NCI-H187 treated with DMSO at 0.1 percent for 48 hours (cell line): ENCODE measurements around the gene MACROD2.
"Not testable (repeated sequence)": the region's sequence is repeated elsewhere in the genome, so short reads cannot be mapped to it uniquely, and the experiment has no call there.

Source experiments
- DNase-seq: peaks from one replicate; lab custom pipeline; 2025; lab: John Stamatoyannopoulos, UW

The MACROD2 gene

DNA sequence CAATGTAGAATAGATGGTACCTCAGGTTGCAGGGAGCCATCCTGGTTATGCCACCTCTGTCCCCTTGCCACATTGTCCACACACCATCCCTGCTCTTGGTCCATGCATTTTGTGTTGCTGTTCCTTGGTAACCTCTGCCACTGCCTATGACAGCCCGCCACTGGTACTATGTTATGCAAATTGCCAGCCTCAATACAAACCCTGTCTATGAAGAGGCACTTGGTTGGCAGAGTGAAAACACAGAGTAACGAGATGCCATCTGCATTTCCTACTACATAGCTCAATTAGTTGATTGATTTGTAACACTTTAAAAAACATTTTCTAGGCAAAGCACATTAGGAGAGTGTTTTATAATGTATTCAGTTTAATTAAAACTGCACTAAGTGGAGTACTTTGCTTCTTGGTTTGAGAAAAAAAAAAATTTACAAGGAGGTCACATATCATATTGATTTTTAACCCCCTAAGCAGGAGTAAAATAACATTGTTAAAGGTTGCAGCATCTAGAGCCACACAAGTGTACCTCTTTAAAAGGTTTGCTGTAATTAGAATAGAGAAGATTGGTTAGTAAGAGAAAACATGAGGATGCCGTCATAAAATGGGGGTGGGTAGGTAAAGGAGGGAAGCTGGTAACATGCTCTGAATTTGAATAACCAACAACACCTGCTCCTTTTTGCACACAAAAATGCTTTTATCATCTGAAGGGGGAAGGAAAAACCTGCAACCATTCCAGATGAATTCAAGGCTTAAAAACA lies 1760.9 kb downstream of the MACROD2 start:
- DNase-seq, result no peak

- no peak for DNase-seq
Observed at GRCh38 chr20:15756754-15757115, 1761.4 kb downstream of the MACROD2 start.

DNA sequence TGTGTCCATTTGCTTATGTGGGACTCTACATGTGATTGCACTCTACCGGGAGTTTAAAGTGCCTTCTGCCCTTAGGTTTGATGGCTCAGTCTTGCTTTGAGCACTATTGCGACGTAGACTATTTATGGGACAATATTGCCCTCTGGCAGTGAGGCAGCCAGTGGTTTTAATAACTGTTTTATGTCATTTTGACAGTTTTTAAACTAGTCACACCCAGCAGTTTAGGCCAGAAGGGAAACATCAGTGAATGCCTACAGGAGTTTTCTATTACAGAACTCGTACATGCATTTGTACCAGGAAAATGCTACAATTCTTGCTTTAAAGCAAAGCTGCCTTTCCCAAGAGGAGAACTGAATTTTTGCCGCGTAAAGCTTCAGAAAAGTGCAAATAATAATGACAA lies 1764.3 kb downstream of the MACROD2 start:
- no peak for DNase-seq

DNA sequence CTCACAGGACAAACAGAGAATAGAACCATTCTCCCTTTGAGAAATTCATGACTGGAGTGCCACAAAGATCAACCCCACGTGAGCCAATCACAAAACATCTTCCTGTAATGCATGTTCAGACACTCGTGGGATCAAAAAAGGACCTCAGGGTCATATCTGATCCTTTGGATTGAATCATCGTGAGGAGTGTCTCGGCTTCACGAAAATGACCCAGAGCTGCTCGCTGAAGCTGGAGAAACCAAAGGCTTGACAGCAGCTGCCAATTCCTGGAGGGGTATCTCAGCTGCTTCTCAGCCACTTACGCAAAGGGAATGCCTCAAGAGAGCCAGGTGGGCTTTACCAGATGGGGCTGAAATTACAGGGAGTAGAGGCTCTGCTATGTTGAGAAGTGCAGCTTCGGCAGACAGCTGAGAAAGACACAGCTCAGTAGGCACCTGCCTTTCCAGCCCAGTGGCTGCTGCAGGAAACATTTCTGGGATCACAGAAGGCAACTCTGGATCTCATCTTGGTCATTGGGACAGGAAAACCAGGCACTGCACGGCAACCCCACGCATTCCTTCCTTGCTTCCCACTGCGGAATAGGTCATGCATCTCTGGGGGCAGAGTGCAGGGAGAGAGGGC lies 1764.8 kb downstream of the MACROD2 start:
- no peak for DNase-seq

GRCh38 chr20:15763366-15763765 lies 1768.0 kb downstream of the MACROD2 start:
- DNase-seq, result no peak

GRCh38 chr20:15767586-15767985 lies 1772.3 kb downstream of the MACROD2 start:
- DNase-seq, result no peak

DNA sequence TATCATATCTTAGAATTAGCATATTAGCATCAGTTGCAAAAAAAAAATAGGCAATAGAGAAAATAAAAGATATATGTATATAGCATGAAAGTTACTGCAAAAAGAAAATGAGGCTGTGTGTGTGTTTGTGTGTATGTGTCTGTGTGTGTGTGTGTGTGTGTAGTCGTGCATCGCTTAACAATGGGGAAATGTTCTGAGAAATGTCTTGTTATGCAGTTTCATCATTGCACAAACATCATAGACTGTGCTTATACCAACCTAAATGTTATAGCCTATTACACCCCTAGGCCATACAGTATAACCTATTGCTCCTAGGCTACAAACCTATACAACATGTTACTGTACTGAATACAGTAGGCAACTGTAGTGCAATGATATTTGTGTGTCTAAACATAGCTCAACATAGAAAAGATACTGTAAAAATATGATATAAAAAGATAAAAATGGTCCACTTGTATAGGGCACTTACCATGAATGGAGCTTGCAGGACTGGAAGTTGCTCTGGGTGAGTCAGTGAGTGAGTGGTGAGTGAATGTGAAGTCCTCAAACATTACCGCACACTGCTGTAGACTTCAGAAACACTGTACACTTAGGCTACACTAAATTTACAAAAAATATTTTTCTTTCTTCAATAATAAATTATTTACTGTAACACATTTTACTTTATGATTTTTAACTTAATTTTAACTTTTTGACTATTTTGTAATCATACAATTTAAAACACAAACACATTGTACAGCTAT lies 1772.9 kb downstream of the MACROD2 start:
- DNase-seq, result no peak

DNA sequence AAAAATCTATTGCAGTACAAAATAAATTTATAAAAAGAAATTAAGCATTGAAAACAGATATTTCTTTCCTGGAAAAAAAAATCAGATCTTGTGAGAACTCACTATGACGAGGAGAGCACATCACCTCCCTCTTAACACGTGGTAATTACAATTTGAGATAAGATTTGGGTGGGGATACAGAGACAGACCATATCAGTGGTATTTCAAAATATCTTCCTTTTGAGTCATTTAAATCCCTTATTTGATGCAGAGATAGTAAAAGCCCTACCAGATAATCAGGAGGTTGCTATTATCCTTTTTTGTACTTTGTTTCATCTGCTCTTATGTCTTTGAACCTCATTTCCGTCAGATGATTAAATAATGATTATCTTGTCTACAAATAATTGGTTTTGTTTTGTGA lies 1777.5 kb downstream of the MACROD2 start:
- no peak for DNase-seq

DNA sequence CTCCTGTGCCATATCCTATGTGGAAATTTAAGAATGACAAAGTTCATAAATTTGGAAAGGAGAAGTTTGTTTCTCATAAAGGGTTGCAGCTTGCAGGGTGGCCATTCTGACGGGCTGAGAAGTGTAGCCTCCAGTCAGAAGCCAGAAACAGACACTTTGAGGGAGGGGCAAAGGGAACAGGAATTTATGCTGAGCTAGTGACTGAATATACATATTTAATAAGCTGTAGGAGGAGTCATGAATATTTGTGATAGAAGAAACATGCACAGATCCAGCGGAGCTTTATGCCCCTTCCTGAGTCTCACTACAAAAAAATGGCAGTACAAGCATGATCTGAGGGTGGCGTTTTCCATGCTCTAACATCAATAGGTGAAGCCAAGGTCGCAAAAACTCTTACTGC lies 1779.6 kb downstream of the MACROD2 start:
- no peak for DNase-seq

- DNase-seq, result no peak
Observed at GRCh38 chr20:15776770-15777466, 1781.6 kb downstream of the MACROD2 start.

DNA sequence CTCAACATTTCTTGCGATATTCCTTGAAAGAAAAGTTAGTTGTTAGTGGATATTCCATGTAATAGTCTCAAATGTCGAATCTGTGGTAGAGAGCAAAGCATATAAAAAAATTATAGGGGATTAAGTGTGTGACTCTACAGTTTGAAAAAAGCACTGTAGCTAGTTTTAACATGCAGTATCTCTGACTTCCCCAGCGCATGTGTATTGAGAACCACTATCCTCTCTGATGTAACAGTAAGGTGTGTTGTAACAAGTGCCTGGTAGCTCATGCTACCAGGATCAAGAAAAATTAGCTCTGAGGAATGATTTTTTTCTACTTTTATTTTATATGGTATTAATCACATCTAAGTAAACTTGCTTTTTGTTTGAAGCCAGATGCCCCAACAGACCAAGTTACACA lies 1788.7 kb downstream of the MACROD2 start:
- no peak for DNase-seq

- DNase-seq, result no peak
Observed at GRCh38 chr20:15789079-15789478, 1793.8 kb downstream of the MACROD2 start.

DNA sequence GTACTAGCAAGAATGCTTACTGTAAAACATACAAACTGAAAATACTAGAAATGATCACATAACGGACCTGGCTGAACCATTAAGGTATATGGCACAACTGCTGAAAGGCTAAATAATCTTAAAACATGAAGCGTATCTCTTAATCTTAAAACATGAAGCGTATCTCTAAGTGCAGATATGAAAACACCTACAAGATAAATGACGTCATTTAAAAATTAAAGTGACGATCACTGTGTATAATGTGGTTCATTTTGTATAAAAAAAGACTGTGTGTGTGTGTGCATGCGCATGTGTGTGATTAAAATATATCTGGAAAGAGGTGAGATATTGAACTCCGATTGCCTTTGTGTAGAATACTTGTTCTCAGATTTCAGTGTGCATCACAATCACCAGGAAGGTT lies 1797.5 kb downstream of the MACROD2 start:
- DNase-seq, result no peak

DNA sequence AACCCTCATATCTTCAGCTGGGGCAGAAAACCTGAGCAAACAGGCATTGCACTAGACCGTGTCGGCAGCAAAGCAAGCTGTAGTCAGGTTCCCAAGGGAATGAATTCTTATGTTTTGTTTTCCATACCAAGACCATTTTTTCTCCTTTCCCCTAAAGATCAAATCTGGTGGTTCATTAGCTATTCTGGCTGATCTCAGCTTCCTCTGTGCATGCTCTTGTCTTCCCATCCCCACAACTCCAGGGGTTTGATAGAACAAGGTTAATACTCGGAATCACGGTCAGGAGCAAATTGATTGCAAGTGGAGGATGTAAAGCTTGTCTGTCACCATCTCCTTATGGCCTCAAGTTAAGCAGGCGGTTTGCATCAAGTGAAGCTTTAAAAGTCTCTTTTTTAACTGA lies 1799.1 kb downstream of the MACROD2 start:
- DNase-seq, result no peak

GRCh38 chr20:15795305-15796019 lies 1800.1 kb downstream of the MACROD2 start:
- no peak for DNase-seq

GRCh38 chr20:15799871-15800270 lies 1804.6 kb downstream of the MACROD2 start:
- DNase-seq, result no peak

- DNase-seq, result no peak
Observed at GRCh38 chr20:15802020-15802419, 1806.7 kb downstream of the MACROD2 start.

- no peak for DNase-seq
Observed at GRCh38 chr20:15805154-15805553, 1809.8 kb downstream of the MACROD2 start.

DNA sequence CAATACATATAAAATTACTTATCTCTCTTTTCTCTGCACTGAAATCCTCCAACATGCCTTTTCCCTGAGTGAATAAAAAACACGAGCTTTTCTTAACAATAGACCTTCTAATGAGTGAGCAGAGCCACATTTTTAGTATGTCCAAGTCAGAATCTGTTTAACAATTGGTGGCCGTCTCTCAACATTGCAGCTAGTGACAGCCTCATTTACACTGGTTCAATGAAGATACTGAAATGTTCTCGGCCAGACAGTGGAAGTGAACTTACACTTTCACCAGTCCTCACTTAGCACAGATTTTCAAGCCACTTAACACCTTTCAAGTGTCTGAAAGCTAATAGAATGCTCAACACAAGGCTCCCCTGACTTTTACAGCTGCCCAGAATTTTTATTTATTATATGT lies 1810.8 kb downstream of the MACROD2 start:
- no peak for DNase-seq

GRCh38 chr20:15807271-15807670 lies 1812.0 kb downstream of the MACROD2 start:
- no peak for DNase-seq

DNA sequence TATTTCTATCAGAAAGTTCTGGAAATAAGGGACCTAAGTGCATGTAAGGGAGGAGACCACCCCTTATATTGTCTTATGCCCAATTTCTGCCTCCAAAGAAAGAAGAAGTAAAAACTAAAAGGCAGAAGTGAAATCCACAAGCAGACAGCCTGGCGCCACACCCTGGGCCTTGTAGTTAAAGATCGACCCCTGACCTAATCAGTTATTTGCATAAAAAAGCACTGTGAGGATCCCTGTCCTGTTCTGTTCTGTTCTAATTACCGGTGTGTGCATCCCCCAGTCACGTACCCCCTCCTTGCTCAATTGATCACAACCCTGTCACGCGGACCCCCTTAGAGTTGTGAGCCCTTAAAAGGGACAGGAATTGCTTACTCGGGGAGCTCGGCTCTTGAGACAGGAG lies 1812.5 kb downstream of the MACROD2 start:
- not testable (repeated sequence) for DNase-seq

DNA sequence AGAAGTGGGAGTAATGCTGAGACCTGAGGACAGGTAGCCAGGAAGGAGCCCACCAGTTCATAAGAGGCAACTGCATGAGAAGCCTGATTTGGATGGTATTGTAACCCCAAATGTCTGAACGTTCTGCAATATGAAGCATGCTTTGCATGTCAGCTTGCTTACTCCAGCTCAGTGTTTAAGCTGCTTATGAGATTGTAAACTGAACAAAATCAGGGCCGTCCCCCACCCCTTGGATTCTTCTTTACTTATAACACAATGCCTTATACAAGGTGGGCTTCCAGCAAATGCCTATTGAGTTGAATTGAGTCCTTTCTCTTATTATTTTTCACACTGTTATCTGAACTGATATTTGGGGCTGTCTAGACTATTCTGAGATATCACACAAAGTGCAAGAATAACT lies 1816.6 kb downstream of the MACROD2 start:
- no peak for DNase-seq
